ENCODE data around the gene RBMS3. TPM values are rescaled to one million over a fixed set of nuclear protein-coding genes. Genes with fewer than 3 reads are reported as not detected.

Gene RBMS3
- total RNA-seq, 1 experiment from 2014 or later: 8.7 TPM

- no peaks in the 10 kb centered on the region for H3K27me3 Mint-ChIP-seq (ENCODE audit: low read depth)
Measured at GRCh38 chr3:29889215-29889614, 608.3 kb downstream of the RBMS3 start.

GRCh38 chr3:29890801-29891200 lies 609.9 kb downstream of the RBMS3 start:
- Mint-ChIP-seq H3K27ac (no peak overlapping the region), H3K9me3 (no peaks in the 10 kb centered on the region), H3K27me3 (ENCODE audit: low read depth) (no peaks in the 10 kb centered on the region), H3K4me1 (no peaks in the 10 kb centered on the region), H3K36me3 (no peaks in the 10 kb centered on the region), H3K4me3 (no peak overlapping the region)
- no peak for DNase-seq (ENCODE audit: low spot score)
- POLR2A ChIA-PET: no interaction called here
- CTCF ChIA-PET: no interaction called here
- ATAC-seq: no peak
- TF ChIP-seq GTF2I (CRISPR knock-in tag; conservative IDR thresholded peaks at IDR 0.05) (no peak), ETV6 (CRISPR knock-in tag; IDR thresholded peaks at IDR 0.05) (no peak)

More at GRCh38 chr3:29889215-29889614, 608.3 kb downstream of the RBMS3 start:
- TF ChIP-seq MAX (CRISPR knock-in tag; IDR thresholded peaks at IDR 0.05): no peak
- ChIA-PET CTCF (no interaction called here), POLR2A (no interaction called here)
- no peaks in the 10 kb centered on the region for H3K4me1 Mint-ChIP-seq
- H3K9me3 Mint-ChIP-seq: no peaks in the 10 kb centered on the region
- ATAC-seq (no peak), DNase-seq (ENCODE audit: low spot score) (no peak)
- H3K27ac Mint-ChIP-seq: no peak overlapping the region
- no peak overlapping the region for H3K4me3 Mint-ChIP-seq
- H3K36me3 Mint-ChIP-seq: no peaks in the 10 kb centered on the region

DNA sequence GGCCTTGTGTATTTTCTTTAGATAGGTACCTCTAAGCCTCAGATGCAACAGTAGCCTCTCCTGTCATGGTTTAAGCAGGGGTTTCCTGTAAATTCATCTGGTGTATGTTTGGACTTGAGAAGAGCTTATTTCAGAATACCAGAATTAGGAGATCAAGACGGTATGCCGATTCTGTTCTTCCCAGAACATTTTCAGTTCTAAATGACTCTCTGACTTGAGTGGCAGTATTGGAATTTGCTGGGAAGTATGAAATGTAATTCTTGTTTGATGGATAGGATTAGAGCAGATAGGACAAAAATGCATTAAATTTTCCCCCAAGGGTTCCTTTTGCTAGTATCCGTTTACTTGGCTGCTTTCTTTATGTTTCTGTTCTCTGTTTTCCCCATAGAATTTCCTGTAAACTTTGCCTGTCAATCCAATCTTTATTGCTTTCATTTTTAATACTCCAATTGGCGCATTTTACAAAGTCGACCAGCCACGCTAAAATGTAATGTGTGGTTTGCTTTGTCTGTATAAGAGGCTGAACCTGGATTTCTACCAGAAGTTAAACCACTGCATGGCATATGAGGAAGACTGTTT lies 612.2 kb downstream of the RBMS3 start:
- CTCF ChIA-PET: no interaction called here
- ATAC-seq: no peak
- Mint-ChIP-seq H3K4me3 (no peak overlapping the region), H3K27ac (no peak overlapping the region), H3K9me3 (no peaks in the 10 kb centered on the region), H3K27me3 (ENCODE audit: low read depth) (no peaks in the 10 kb centered on the region), H3K36me3 (no peaks in the 10 kb centered on the region), H3K4me1 (no peaks in the 10 kb centered on the region)
- POLR2A ChIA-PET: no interaction called here
- no peak for DNase-seq (ENCODE audit: low spot score)
- TF ChIP-seq, protein P1, sequence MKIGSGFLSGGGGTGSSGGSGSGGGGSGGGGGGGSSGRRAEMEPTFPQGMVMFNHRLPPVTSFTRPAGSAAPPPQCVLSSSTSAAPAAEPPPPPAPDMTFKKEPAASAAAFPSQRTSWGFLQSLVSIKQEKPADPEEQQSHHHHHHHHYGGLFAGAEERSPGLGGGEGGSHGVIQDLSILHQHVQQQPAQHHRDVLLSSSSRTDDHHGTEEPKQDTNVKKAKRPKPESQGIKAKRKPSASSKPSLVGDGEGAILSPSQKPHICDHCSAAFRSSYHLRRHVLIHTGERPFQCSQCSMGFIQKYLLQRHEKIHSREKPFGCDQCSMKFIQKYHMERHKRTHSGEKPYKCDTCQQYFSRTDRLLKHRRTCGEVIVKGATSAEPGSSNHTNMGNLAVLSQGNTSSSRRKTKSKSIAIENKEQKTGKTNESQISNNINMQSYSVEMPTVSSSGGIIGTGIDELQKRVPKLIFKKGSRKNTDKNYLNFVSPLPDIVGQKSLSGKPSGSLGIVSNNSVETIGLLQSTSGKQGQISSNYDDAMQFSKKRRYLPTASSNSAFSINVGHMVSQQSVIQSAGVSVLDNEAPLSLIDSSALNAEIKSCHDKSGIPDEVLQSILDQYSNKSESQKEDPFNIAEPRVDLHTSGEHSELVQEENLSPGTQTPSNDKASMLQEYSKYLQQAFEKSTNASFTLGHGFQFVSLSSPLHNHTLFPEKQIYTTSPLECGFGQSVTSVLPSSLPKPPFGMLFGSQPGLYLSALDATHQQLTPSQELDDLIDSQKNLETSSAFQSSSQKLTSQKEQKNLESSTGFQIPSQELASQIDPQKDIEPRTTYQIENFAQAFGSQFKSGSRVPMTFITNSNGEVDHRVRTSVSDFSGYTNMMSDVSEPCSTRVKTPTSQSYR (CRISPR knock-in tag; IDR thresholded peaks at IDR 0.05): no peak
- TF ChIP-seq ZNF121 (CRISPR knock-in tag; IDR thresholded peaks at IDR 0.05) (no peak), ATF1 (CRISPR knock-in tag; IDR thresholded peaks at IDR 0.05) (no peak), NFYB (CRISPR knock-in tag; conservative IDR thresholded peaks at IDR 0.05; ENCODE audit: low read depth) (no peak)

GRCh38 chr3:29896856-29897255 lies 616.0 kb downstream of the RBMS3 start:
- H3K4me3 Mint-ChIP-seq: no peak overlapping the region
- DNase-seq (ENCODE audit: low spot score): no peak
- TF ChIP-seq MAX (CRISPR knock-in tag; IDR thresholded peaks at IDR 0.05): no peak
- no peak for TF ChIP-seq NR2C2 (CRISPR knock-in tag; IDR thresholded peaks at IDR 0.05)
- no peak for TF ChIP-seq ZNF532 (CRISPR knock-in tag; IDR thresholded peaks at IDR 0.05; ENCODE audit: borderline replicate concordance)
- TF ChIP-seq ETV6 (CRISPR knock-in tag; IDR thresholded peaks at IDR 0.05): no peak
- no peak for TF ChIP-seq ZNF121 (CRISPR knock-in tag; IDR thresholded peaks at IDR 0.05)
- TF ChIP-seq, protein P2, sequence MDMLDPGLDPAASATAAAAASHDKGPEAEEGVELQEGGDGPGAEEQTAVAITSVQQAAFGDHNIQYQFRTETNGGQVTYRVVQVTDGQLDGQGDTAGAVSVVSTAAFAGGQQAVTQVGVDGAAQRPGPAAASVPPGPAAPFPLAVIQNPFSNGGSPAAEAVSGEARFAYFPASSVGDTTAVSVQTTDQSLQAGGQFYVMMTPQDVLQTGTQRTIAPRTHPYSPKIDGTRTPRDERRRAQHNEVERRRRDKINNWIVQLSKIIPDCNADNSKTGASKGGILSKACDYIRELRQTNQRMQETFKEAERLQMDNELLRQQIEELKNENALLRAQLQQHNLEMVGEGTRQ (CRISPR knock-in tag; IDR thresholded peaks at IDR 0.05): no peak
- no peak for TF ChIP-seq SOX15 (CRISPR knock-in tag; IDR thresholded peaks at IDR 0.05)
- TF ChIP-seq E2F5 (CRISPR knock-in tag; IDR thresholded peaks at IDR 0.05): no peak
- ATAC-seq: no peak
- H3K36me3 Mint-ChIP-seq: no peaks in the 10 kb centered on the region
- POLR2A ChIA-PET: no interaction called here
- no peaks in the 10 kb centered on the region for H3K9me3 Mint-ChIP-seq
- no peaks in the 10 kb centered on the region for H3K27me3 Mint-ChIP-seq (ENCODE audit: low read depth)
- CTCF ChIA-PET: no interaction called here
- H3K27ac Mint-ChIP-seq: no peak overlapping the region
- peaks cover 5% of the 10 kb centered on the region for H3K4me1 Mint-ChIP-seq

Measured in WTC11 (cell line).